ENCODE measurements around the gene HOXA6.
A peak's percentile ranks its signal among the peaks of the same experiment; 100 is the strongest.

HOXA6 gene

DNA sequence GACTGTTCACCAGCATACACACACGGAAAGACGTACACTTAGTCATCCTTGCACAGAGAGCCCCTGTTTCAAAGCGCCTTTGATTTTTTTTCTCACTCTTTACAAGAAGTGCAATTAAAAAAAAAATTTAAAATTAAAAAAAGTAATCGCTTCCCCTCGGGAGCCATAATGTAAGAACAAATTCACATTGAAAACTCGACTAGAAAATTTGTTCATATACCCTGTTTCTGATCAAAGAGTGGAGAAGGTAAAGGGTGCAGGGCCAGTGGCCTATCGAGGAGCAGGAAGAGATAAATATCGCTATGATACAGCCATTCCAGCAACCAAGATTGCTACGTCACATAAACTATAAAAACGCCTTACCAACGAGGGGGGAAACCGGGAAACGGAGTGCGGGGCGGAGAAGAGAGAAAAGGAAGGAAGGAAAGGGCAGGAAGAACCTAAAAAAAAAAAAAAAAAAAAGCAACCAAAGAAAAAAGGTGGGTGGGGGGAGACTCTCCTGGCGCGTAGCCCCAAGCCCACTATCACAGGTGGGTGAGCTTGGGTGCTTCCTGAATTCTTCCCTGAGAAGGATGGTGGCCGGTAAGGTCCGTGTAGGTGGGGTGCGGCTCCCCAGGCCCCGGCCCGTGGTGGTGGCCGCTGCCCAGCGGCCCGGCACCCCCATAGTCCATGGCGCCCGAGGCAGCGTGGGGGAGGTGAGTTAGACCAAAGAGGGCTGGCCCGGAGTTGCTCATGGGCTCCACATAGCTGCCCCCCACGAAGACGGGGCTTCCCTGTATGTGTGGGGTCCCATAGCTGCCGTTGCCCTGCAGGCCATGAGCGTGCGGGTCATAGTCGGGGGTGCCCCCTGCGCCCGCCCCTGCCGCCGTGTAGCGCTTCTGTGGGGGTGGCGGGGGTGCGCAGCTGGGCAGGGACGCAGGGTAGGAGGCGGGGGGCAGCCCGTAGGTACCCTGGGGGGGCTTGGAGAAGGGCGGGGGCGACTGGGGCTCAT lies 39.9 kb downstream of the HOXA6 start:
- DNase-seq: no peak

DNA sequence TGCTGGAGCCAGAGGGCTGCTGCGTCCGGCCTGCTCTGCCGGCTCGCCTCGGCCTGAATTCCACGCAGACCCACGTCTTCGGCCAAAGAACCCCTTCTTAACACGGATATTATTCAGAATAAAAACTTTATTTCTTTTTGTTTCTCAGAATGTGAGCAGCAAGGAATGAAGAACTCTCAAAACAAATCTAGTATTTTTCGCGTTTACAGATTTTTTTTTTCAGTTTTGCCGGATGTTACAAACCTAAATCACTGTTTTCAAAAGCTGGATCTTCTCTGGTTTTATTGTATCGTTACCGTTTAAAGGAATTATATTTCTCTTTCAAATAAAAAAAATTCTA lies 40.7 kb downstream of the HOXA6 start:
- DNase-seq: no peak

DNA sequence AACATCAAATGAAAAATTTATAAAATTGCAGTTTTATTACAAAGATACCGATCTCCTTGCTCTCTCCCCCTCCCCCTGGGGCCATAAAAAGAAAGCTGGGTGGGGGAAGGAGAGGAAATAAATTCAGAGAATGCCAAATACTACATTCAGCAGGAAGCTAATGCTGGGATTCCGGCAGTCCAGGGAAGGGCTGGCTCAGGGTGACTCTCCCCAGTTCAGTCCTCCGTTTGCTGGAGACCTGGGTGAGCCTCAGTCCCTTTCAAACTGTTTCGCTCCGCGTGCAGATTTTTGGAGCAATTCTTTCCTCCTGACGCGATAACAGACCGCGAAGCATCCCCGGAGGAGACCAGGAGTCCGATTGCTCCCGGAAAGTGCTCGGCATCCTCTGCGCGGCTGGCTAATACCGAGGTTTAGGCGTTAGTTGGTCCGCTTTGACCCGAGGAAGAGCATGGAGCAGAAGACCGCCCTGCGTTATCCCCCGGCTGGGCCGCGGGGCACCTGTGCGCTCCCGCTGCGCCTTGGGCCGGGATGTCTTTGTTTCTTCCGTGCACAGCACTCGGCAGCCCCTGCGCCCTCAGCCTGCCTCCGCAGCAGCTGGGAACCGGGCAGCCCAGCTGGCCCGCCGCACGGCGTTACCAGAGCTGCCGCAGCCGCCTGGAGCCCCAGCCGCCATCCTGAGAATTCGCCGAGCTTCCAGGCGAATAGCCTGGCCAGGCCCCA lies 41.2 kb downstream of the HOXA6 start:
- DNase-seq: no peak

DNA sequence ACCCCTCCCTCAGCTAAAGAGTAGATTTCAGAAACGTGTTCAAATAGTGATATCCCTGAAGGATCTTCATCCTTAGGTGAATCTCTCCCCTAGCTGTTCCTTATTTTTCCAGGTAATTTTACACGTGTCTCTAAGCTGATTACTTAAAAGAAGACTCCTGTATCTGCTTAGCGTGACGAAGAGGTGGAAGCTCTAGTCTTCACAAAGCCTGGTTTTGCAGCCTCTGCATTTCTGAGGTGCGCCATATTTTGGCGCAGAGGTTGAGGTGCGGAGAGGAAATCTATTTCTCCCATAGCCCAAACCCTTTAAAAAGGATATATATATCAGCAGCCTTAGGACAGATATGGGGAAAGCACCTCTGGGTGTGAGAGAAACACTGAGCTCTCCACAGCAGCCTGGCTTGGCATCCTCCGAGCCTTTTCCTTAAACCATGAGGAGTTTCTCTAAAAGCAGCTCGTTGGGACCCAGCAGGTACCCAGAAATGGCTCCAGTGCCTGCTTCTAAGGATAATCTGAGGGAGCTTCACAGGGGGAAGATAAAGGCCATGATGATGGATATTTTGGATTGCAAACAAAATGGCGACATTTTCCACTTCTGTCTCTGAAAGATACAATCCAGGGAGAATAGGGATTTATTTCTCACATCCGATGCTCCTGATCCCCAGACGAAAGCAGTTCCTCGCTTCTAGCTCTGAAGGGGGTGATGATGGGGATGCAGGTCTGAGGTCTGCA lies 42.1 kb downstream of the HOXA6 start:
- DNase-seq: no peak

DNA sequence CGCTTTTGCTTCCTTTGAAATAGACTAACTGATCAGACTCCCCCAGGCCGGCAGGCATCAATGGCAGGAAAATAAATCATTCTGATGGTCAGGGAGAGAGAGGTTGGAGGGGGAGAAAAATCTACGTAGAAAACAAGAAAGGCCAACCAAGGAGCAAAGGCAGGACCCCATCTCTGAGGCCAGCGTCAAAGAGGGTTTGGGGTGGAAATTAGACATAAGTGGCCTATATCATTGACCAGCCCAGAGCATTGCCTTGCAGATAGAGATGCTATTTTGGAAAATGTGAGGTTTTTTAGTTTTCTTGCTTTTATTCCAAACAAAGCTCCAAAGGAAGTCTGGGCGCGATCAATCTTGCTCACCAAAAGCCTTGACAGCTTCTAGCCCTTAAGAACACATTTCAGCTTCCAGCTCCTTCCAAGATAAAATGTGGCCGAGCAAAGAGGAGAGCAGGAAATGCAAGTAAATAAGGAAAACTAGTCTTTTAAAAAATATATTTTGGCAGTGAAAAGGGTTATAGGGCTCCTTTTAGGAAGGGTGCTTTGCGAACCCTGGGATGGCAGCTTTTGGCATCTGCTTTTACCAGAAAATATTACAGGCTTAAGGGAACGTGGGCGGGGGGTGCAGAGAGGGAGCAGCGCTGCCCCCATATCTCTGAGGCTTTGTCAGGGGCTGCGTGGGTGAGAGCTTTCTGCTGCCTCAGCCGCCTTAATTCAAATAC lies 43.1 kb downstream of the HOXA6 start:
- DNase-seq: no peak

DNA sequence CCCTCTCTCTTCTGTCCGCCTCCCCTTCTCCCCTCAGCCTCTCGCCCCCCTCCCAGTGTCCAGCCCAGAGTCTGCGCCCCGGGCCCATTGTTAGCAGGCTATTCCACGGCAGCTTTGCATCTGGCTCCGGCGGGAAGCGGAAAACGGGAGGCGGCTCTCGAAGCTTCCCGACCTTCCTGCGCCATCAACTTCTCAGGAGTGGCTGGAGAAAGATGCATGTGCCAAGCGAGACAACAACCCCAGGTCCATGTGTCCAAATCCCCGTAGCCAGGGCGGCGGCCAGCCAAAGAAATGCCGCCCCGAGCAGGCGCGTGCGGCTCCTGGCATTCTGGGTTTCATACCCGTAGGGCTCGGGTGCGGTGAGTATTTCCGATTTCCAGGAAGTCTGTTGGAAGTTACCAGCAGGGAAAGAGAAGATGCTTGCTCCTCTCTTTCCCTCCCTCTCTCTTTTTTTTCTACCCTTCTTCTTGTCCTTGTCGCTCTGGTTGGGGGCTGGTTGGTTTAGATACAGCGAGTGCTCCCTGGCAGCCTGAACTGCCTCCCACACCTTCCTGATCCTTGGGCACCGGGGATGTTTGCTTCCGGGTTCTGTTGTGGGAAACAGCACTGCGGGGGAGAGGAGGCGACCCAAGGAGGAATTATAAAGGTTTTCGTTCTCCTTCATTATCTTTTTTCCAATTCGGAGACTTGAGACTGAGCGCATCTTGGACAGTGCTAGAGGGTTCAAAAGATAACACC lies 43.9 kb downstream of the HOXA6 start:
- no peak for DNase-seq

DNA sequence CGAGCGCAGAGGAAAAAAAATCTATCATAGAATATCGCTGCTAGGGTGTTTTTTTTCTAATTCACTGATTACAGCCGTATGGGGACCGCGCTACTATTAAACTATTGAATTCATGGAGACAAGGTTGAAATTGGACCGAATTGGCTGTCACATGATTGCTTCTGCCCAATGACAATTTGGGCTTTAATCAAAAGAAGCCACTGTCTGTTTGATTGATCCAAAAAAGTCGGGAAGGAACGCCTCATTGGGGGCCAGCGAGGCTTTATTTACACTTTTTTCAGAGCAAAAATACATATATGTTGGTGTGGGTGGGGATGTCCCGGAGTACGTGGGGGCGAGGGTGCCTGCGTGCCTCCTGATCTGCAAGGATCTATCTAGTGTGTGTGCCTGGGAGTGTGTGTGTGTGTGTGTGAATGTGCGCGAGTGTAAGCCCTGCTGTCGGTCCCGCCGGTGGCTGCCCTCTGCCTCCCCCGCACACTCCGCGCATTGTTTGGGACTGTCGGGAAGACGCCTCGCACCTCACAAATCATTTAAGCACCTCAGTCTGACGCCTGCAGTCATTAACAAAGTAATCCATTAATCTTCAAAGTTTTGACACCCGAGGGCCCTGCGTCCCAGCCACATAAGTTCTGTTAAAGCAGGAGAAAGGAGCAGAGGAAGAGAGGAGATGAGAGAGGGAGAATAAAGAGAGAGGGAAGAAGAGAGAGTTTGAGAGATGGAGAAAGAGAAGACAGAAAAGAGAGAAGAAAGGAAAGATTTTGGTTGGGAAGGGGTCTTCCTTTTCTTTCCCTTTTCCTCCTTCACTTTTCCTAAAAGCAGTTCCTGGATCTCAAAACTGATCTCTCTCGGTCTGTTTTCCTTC lies 44.8 kb downstream of the HOXA6 start, which contains the start of gene HOXA2:
TSS of gene HOXA2 (minus strand) at position 103 of the 862 bp plus-strand sequence. CDS start 183 bp downstream, outside the sequence.
- DNase-seq: no peak

DNA sequence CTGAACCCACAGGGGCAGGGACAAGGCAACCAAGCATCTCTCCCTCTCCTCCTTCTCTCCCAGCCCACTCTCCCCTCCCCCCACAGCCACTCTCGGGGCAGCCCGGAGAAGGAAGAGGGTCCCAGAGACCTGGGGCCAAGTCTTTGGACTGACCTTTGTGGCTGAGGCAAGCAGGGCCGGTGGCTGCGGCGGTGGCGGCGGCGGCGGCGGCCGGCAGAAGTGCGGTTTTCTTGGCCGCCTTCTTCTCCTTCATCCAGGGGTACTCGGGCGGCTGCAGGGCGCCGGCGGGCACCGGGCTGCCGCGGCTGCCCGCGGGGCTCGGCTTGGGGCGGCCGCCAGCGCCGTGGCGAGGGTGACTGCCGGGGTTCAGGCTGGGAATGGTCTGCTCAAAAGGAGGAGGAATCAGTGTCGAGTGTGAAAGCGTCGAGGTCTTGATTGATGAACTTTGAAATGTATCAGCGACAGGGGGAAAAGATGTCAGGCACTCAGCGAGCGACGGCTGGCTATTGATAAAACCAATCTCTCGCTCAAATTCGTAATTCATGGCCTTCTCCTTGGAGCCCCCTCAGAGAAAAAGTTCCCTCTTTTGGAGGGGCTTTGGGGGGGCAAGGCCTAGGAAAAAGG lies 45.5 kb downstream of the HOXA6 start:
- no peak for DNase-seq

DNA sequence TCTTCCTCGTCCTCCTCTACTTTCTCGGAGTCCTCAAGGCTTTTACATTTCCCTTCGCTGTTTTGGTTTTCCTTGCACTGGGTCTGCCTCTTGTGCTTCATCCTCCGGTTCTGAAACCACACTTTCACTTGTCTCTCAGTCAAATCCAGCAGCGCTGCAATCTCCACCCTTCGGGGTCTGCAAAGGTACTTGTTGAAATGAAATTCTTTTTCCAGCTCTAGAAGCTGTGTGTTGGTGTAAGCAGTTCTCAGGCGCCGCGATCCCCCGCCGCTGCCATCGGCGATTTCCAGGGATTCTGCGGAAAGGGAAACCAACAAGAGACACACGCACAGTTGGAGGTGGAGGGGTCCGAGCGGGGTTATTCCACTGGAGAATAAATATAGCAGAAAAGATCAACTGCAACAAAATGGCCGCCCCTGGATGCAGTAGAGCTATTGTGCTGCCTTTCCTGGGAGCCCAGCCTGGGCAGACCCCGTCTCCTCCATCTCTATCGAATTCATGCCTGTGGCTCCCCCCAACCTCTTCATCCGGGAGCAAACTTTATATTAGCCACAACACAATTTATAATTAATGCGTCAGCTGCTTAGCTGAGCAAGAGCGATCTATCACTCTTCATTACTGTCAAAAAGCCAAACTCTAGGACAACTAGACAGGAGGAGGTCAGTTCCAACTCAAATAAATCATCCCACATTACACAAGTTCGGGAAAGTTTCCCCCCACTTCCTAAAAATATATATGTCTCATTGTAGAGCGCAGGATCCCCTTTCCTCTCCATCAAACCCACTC lies 46.2 kb downstream of the HOXA6 start:
- DNase-seq: no peak

DNA sequence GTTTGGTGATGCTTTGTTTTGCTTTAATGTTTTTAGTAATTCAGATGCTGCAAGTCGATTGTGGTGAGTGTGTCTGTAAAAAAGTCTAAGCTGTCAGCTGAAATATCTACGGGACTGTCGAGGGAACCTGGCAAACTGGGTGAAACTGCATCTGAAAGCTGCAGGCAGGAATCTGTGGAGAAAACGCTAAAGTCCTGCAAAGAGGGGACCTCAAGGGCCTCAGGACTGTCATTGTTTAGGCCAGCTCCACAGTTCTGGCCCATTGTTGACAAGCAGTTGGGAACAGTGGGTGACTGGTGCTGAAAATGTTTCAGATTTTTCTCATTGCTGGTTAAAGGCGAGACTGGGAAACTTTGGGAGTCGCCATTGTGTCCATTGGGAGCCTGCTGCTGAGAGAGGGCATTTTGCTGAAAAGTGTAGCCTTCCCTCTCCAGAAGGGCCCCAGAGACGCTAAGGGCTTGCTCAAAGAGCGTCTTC lies 46.8 kb downstream of the HOXA6 start:
- no peak for DNase-seq

DNA sequence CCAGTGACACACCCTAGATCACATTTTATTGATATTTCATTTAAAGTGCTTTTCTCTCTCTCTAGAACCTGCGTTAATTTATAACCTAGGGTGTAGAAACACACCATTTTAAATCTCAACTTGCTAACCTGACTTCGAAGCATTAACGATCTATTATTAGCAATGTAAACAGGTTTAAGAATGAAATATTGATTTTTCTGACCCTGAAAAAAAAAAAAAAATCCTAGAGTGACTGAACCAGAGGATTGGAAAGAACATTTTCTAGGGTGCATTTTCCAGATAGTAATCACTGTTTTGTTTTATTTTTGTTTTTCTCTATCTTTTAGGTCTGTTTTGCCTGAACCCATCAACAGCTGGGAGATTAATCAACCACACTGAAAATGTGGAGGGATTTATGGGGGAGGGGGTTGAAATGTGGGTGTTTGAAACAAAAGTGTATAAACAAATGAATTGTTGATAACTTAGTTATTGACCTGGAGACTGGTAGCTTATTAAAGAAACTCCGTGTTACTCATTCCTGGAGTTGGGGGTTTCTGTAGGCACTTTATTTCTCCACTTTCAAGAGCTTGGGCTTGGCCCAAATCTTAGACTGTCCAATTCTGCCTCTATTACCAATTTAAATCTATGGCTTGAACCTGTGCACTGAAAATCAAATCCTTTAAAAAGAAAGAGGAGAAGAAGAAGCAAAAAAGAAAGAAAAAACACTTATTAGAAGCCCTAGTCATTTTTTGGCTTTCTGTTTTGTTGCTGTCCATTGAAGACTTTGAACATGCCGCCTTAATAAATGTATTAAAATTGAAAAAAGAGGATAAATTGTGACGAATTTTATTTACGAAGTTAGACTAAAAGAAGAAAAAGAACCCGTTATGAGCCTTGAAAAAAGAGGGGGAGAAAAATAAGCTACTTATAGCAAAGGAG lies 47.9 kb downstream of the HOXA6 start:
- DNase-seq: no peak

DNA sequence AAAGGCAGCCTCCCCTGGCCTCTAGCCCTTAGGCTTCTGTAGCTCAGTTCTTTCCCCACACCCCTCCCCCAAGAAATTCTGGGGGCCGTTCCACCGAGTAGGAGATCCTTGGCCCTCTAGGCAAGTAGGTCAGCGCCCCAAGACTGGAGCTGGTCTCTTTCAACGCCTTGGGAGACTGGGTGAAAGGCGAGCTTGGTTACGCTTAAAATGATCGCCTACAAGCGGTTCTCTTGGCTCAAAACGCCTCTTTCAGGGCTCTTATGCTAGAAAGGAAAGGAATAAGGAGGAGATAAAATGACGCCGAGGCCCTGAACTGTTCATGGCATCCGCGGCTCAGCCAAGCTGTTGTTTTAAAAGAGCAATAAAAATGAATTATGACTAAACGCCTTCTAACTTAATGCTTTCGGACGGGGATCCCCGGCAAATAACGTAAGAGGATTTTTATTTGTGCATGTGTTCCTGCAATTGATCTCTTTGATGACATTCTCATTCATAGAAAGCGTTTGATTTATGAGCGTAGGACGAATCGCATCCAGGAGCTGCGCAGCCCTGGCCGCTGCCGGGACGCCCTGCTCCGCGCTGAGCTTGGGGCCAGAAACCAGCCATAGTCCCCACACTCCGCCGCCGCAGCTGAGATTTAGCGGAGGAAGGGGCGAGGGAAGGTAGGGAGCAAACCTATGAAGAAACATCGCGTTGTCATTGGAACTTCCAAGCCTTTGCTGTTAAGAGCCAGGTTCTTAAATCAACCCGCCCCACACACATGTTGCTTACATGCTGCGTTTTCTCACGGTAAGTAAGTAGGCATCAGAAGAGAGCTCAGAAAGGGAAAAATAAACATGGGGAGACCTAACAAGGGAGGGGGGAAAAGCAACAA lies 48.8 kb downstream of the HOXA6 start:
- DNase-seq: no peak

DNA sequence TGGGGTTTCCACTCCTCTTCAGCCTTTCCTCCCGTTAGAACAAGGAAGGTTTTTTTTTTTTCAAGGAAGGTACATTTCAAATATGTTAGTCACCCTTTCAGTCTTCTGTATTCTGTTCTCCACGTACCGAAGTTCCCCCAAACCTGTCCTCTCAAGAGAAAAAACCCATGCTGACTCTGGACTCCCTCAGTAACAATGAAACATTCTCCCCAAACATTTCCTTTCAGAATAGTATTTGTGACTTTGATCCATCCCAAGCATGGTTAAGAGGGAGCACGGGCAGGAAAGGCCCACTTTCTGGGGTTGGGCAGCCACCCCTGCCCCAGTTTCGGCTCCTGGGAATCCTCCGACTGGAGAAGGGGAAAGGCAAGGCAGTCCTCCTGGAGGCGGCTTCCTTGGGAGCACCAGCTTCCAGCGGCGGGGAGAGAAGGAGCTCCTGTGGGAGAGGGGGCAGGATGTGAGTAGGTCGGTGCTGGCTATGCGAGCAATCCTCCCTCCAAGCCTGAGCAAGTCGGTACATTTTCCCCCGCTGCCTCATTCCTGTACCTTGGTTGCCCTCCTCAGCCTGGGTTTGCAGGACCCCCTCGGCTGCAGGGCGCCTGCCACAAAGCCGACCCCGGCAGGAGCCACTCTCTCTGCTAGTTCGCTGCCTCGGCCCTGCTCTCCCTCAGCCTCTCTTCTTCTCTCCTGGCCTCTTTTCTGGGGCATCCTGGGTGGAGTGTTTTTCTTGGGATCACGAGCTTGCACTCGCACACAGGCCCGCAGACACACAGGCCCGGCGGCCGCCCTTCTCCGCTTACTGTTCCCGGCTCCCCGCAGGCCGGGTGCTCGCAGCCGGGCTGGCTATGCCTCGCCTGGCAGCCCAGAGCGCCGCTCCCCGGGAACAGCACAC lies 49.6 kb downstream of the HOXA6 start:
- no peak for DNase-seq

DNA sequence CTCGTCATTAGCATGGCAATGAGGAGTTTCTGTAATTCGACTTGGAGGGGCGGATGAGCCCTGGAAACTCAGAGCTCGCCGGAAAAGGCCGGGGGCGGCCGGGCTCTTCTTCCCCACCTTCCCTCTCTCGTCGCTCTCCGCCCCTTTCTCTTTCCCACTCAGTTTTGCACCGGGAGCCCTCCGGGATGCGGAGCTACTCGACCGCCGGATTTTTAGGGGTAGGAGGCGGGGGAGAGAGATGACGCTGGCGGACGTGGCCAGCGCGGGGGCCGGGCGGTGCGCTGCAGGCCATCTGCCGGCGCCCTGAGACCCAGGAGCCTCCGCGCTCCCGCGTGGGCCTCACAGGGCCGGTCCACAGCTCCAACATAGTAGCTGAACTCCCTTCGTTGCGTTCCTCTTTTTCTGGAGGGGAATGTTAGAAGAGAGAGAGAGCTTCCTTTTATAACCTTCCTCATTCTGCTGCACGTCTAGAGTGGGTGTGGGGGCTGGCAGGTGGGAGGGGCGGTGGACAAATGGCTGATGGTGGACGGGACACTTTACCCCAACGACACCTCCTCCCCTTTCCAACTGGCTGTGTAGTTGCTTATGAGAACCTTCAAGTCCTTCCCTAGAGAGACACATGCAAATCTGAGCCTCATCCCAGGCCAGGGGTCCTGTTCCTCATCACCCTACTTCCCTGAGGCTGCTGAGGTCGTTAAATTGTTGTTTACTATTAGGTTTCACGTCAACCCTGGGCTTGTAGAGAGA lies 50.6 kb downstream of the HOXA6 start:
- DNase-seq: peak; percentile 39

Data from NCI-H146 (cell line).